Liver (tissue), 9 donors: ENCODE measurements around the gene RTF1. TPM values are rescaled to one million over a fixed set of nuclear protein-coding genes. Genes with fewer than 3 reads are reported as not detected.

Experiments used
- DNase-seq: peaks from one replicate; pipeline ENCODE4 v3.0.0-alpha.2; 2017; ENCODE audit warnings: low spot score
- H3K27ac ChIP-seq, 2 donors: one replicate each; pipeline ENCODE4 v1.7.0; 2013; ENCODE audit warnings: inconsistent platforms in 2 of 2, low read length in 2 of 2, control low read depth in 1 of 2, low read depth in 1 of 2, mild to moderate bottlenecking in 1 of 2
- H3K27me3 ChIP-seq, 4 donors: one replicate each; pipeline versions ENCODE4 v1.6.1 to v1.7.0; 2013; ENCODE audit warnings: low read length in 3 of 4, inconsistent platforms in 1 of 4, mild to moderate bottlenecking in 1 of 4, moderate library complexity in 1 of 4; ENCODE audit not compliant: control insufficient read depth in 4 of 4, insufficient read depth in 4 of 4
- H3K36me3 ChIP-seq, 4 donors: one replicate each; pipeline versions ENCODE4 v1.6.1 to v1.7.0; 2013; ENCODE audit warnings: low read length in 3 of 4, mild to moderate bottlenecking in 3 of 4, low read depth in 1 of 4, moderate library complexity in 1 of 4; ENCODE audit not compliant: control insufficient read depth in 4 of 4, insufficient read depth in 3 of 4
- H3K4me1 ChIP-seq, 4 donors: one replicate each; pipeline versions ENCODE4 v1.6.1 to v1.7.0; 2013; ENCODE audit warnings: low read length in 3 of 4, mild to moderate bottlenecking in 3 of 4, moderate library complexity in 1 of 4; ENCODE audit not compliant: control insufficient read depth in 4 of 4, insufficient read depth in 4 of 4
- H3K4me3 ChIP-seq, 3 donors: one replicate each; pipeline versions ENCODE4 v1.6.1 to v1.7.0; 2013; ENCODE audit warnings: low read length in 3 of 3, control low read depth in 1 of 3, low read depth in 1 of 3, mild to moderate bottlenecking in 1 of 3
- H3K9ac ChIP-seq, 2 donors: one replicate each; pipeline ENCODE4 v1.7.0; 2013; ENCODE audit warnings: low read length in 2 of 2, mild to moderate bottlenecking in 2 of 2, moderate library complexity in 2 of 2, control low read depth in 1 of 2, low read depth in 1 of 2
- H3K9me3 ChIP-seq, 4 donors: one replicate each; pipeline versions ENCODE4 v1.6.1 to v1.7.0; 2013; ENCODE audit warnings: low read length in 3 of 4; ENCODE audit not compliant: control insufficient read depth in 4 of 4
- ATF3 ChIP-seq: IDR thresholded peaks from 2 replicates; pipeline ENCODE4 v1.6.1; 2016; ENCODE audit warnings: antibody characterized with exemption
- CTCF ChIP-seq: fragments of 150-350 bp; IDR thresholded peaks from 2 replicates; pipeline ENCODE4 v1.5.1; 2017; ENCODE audit warnings: improper control_type of control experiment, low read depth, low read length; ENCODE audit not compliant: missing input control
- EGR1 ChIP-seq, 2 donors: IDR thresholded peaks; 2 replicates each; pipeline ENCODE4 v1.6.1; 2016 to 2018; ENCODE audit warnings: antibody characterized with exemption in 2 of 2, low read depth in 2 of 2
- FOXA1 ChIP-seq: IDR thresholded peaks from 2 replicates; pipeline ENCODE4 v1.6.1; 2016; ENCODE audit warnings: antibody characterized with exemption
- FOXA2 ChIP-seq: IDR thresholded peaks from 2 replicates; pipeline ENCODE4 v1.6.1; 2016; ENCODE audit warnings: antibody characterized with exemption
- GABPA ChIP-seq, 2 donors: IDR thresholded peaks in 1 of 2; conservative IDR thresholded peaks in 1 of 2; 2 replicates each; pipeline ENCODE4 v1.6.1; 2016; ENCODE audit warnings: antibody characterized with exemption in 2 of 2, mild to moderate bottlenecking in 1 of 2, moderate library complexity in 1 of 2
- HNF4A ChIP-seq, 2 donors: conservative IDR thresholded peaks; 2 replicates each; pipeline ENCODE4 v1.6.1; 2016; ENCODE audit warnings: antibody characterized with exemption in 2 of 2, mild to moderate bottlenecking in 2 of 2
- HNF4G ChIP-seq: IDR thresholded peaks from 2 replicates; pipeline ENCODE4 v1.6.1; 2016; ENCODE audit warnings: antibody characterized with exemption
- JUND ChIP-seq, 2 donors: IDR thresholded peaks; 2 replicates each; pipeline ENCODE4 v1.6.1; 2016; ENCODE audit warnings: antibody characterized with exemption in 2 of 2
- NR2F2 ChIP-seq: IDR thresholded peaks from 2 replicates; pipeline ENCODE4 v1.6.1; 2016; ENCODE audit warnings: antibody characterized with exemption
- RAD21 ChIP-seq, 2 donors: IDR thresholded peaks; 2 replicates each; pipeline ENCODE4 v1.6.1; 2016; ENCODE audit warnings: antibody characterized with exemption in 2 of 2, mild to moderate bottlenecking in 2 of 2
- REST ChIP-seq: IDR thresholded peaks from 2 replicates; pipeline ENCODE4 v1.6.1; 2016; ENCODE audit warnings: antibody characterized with exemption, mild to moderate bottlenecking
- RXRA ChIP-seq, 2 donors: IDR thresholded peaks; 2 replicates each; pipeline ENCODE4 v1.6.1; 2017 to 2018; ENCODE audit warnings: antibody characterized with exemption in 2 of 2, mild to moderate bottlenecking in 1 of 2
- SP1 ChIP-seq: IDR thresholded peaks from 2 replicates; pipeline ENCODE4 v1.6.1; 2018; ENCODE audit warnings: antibody characterized with exemption, mild to moderate bottlenecking
- TAF1 ChIP-seq: conservative IDR thresholded peaks from 2 replicates; pipeline ENCODE4 v1.6.1; 2016; ENCODE audit warnings: antibody characterized with exemption, mild to moderate bottlenecking
- YY1 ChIP-seq: IDR thresholded peaks from 2 replicates; pipeline ENCODE4 v1.6.1; 2016; ENCODE audit warnings: antibody characterized with exemption, mild to moderate bottlenecking
- WGBS: extraction: QIAGEN DNeasy Blood & Tissue Kit; methylation state at CpG from one replicate; pipeline ENCODE4 v1.1.7; 2013; 5-methylcytosine and 5-hydroxymethylcytosine counted together
- polyA plus RNA-seq, 2 donors: library from polyadenylated mRNA; stranded (reverse) in 1 of 2; unstranded in 1 of 2; fragments of 200-250 nt in 1 of 2; fragments of >200 nt in 1 of 2; fragmentation: Nextera tagmentation in 1 of 2; extraction: Ambion mirVana in 1 of 2; gene quantifications; one replicate each; pipeline versions ENCODE4 v1.2.1 to v1.2.3, GENCODE V29; 2013 to 2015
- total RNA-seq, 2 donors: library from RNA; depleted of rRNA; stranded (reverse); fragments of >200 nt; gene quantifications; one replicate each; pipeline ENCODE4 v1.2.3, GENCODE V29; 2014
- TF ChIP-seq, protein P1 (sequence below): IDR thresholded peaks from 2 replicates; pipeline ENCODE4 v1.6.1; 2016; ENCODE audit warnings: antibody characterized with exemption
- TF ChIP-seq, protein P2 (sequence below): IDR thresholded peaks from 2 replicates; pipeline ENCODE4 v1.6.1; 2016; ENCODE audit warnings: antibody characterized with exemption
- donor health status: healthy.
- donor health status: healthy.
- donor health status: healthy.
- donor health status: healthy.
- donor health status: healthy.

Gene RTF1
- total and polyA plus RNA-seq, 4 donors = 8.3 to 37.7 (median 12.1) TPM

- TF ChIP-seq ATF3 (no peak), FOXA2 (no peak), FOXA1 (no peak), EGR1 (IDR thresholded peaks at IDR 0.05; ENCODE audit: low read depth in 2 of 2) (no peak), CTCF (no peak), REST (no peak), HNF4G (no peak), HNF4A (conservative IDR thresholded peaks at IDR 0.05) (no peak), TAF1 (no peak), NR2F2 (no peak), SP1 (no peak), YY1 (no peak), RXRA (IDR thresholded peaks at IDR 0.05) (no peak), RAD21 (IDR thresholded peaks at IDR 0.05) (no peak), GABPA (IDR thresholded peaks at IDR 0.05 in 1 of 2, conservative IDR thresholded peaks at IDR 0.05 in 1 of 2) (no peak), JUND (IDR thresholded peaks at IDR 0.05) (no peak)
- TF ChIP-seq, protein P1, sequence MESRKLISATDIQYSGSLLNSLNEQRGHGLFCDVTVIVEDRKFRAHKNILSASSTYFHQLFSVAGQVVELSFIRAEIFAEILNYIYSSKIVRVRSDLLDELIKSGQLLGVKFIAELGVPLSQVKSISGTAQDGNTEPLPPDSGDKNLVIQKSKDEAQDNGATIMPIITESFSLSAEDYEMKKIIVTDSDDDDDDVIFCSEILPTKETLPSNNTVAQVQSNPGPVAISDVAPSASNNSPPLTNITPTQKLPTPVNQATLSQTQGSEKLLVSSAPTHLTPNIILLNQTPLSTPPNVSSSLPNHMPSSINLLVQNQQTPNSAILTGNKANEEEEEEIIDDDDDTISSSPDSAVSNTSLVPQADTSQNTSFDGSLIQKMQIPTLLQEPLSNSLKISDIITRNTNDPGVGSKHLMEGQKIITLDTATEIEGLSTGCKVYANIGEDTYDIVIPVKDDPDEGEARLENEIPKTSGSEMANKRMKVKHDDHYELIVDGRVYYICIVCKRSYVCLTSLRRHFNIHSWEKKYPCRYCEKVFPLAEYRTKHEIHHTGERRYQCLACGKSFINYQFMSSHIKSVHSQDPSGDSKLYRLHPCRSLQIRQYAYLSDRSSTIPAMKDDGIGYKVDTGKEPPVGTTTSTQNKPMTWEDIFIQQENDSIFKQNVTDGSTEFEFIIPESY = no peak
- TF ChIP-seq, protein P2, sequence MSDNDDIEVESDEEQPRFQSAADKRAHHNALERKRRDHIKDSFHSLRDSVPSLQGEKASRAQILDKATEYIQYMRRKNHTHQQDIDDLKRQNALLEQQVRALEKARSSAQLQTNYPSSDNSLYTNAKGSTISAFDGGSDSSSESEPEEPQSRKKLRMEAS = no peak
- H3K9me3 ChIP-seq = no peaks in the 10 kb centered on the region
- H3K36me3 ChIP-seq = no peaks in the 10 kb centered on the region
- no peak overlapping the region for H3K4me3 ChIP-seq
- H3K27ac ChIP-seq = no peak overlapping the region
- no peak overlapping the region for H3K9ac ChIP-seq
- no peak for DNase-seq
- peaks cover 0 to 4% (median 0%) of the 10 kb centered on the region in 4 donors for H3K27me3 ChIP-seq
- 15% methylated on average over 56 of the region's 56 CpGs for WGBS
- peaks cover 6 to 21% (median 16%) of the 10 kb centered on the region in 4 donors for H3K4me1 ChIP-seq
Measured at GRCh38 chr15:41511331-41511898, 94.5 kb downstream of the RTF1 start.
